Measurements from ENCODE around the gene SPATA31D1. TPM values are rescaled to one million over a fixed set of nuclear protein-coding genes. Genes with fewer than 3 reads are reported as not detected.

The SPATA31D1 gene
- total RNA-seq, 1 donor = not detected

DNA sequence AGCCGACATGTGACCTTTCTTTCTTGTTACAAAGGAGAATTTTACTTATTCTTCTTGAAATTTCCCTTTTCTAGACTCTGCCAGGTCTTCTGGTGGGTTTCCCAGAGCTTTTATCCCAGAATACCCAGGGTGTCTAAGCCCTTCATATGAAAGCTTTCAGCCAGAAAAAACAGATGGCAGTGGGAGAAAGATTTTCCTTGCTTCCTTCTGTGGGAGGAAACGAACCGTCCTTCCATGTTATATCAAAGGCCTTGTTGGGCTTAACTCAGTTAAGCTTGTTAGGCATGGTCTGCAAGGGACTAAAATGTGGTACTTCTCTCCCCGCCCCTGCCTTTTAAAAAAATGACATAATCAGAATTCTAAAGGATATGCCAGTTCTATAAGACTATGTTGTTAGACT, 47.5 kb downstream of the SPATA31D1 start:
- TF ChIP-seq, protein P1, sequence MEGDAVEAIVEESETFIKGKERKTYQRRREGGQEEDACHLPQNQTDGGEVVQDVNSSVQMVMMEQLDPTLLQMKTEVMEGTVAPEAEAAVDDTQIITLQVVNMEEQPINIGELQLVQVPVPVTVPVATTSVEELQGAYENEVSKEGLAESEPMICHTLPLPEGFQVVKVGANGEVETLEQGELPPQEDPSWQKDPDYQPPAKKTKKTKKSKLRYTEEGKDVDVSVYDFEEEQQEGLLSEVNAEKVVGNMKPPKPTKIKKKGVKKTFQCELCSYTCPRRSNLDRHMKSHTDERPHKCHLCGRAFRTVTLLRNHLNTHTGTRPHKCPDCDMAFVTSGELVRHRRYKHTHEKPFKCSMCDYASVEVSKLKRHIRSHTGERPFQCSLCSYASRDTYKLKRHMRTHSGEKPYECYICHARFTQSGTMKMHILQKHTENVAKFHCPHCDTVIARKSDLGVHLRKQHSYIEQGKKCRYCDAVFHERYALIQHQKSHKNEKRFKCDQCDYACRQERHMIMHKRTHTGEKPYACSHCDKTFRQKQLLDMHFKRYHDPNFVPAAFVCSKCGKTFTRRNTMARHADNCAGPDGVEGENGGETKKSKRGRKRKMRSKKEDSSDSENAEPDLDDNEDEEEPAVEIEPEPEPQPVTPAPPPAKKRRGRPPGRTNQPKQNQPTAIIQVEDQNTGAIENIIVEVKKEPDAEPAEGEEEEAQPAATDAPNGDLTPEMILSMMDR (IDR thresholded peaks at IDR 0.05; ENCODE audit: insufficient read depth, low read depth, low read length) = no peak
- no peak for DNase-seq (ENCODE audit: low read depth)
- no peak overlapping the region for H3K4me3 ChIP-seq (ENCODE audit: low read depth, low read length)

DNA sequence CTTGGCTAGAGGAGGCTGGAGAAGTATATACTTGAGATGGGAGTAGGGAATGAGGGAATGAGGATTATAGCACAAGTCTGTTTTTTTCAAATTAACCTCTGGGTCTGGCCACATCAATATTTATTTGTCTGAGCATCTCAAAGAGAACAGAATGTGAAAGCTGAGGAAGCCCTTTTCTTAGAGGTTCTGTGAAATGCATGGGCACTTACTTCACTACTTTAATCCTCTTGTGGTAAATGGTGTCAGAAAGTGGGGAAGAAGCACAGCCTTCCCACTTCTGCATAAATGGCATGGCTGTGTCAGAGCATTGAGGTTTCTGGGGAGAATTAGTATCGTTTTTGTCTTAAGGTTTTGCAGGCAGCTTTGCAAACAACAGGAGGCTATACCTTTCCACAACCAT, 48.6 kb downstream of the SPATA31D1 start:
- H3K4me3 ChIP-seq (ENCODE audit: low read depth, low read length) = no peak overlapping the region
- no peak for DNase-seq (ENCODE audit: low read depth)
- TF ChIP-seq, protein P1 (IDR thresholded peaks at IDR 0.05; ENCODE audit: insufficient read depth, low read depth, low read length) = no peak

DNA sequence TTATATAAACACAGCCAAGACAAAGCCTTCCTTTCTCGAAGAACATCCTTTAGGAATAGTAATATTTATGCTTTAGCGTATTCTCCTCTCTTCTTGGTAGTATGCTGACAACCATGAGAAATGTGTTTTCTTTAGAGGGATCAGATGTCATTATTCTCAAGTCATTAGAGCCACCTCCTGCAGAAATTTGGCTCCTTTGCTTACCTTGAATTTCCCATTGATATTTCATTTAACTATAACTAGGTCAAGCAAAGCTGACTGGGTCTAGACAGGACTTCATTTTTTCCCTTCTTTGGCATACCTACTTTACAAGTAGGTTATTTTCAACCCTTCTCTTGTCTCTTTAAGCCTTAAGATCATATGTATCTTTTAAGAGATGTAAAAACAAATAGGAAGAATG, 50.3 kb downstream of the SPATA31D1 start:
- TF ChIP-seq, protein P1 (IDR thresholded peaks at IDR 0.05; ENCODE audit: insufficient read depth, low read depth, low read length) = no peak
- no peak overlapping the region for H3K4me3 ChIP-seq (ENCODE audit: low read depth, low read length)
- no peak for DNase-seq (ENCODE audit: low read depth)

Other genes starting within 250 kb of the SPATA31D1 start
- not detected in 2 replicates for gene SPATA31D4, start 60.3 kb upstream of the SPATA31D1 start, total RNA-seq
- not detected in 2 replicates for gene SPATA31D3, start 45.3 kb upstream of the SPATA31D1 start, total RNA-seq